GM10266 (cell line): ENCODE measurements around the gene SALL4.
"Not testable (repeated sequence)": the region's sequence is repeated elsewhere in the genome, so short reads cannot be mapped to it uniquely, and the experiment has no call there.

Source experiments
- DNase-seq: peaks from one replicate; pipeline ENCODE4 v3.0.0; 2012; ENCODE audit errors: extremely low spot score
- TF ChIP-seq, protein P1 (sequence below): IDR thresholded peaks from 2 replicates; pipeline ENCODE4 v1.5.1; 2012; ENCODE audit warnings: mild to moderate bottlenecking, low read depth; ENCODE audit not compliant: control insufficient read depth, insufficient read depth; ENCODE audit errors: missing control alignments

Gene SALL4

GRCh38 chr20:51772236-51772635 lies 30.1 kb downstream of the SALL4 start:
- TF ChIP-seq, protein P1, sequence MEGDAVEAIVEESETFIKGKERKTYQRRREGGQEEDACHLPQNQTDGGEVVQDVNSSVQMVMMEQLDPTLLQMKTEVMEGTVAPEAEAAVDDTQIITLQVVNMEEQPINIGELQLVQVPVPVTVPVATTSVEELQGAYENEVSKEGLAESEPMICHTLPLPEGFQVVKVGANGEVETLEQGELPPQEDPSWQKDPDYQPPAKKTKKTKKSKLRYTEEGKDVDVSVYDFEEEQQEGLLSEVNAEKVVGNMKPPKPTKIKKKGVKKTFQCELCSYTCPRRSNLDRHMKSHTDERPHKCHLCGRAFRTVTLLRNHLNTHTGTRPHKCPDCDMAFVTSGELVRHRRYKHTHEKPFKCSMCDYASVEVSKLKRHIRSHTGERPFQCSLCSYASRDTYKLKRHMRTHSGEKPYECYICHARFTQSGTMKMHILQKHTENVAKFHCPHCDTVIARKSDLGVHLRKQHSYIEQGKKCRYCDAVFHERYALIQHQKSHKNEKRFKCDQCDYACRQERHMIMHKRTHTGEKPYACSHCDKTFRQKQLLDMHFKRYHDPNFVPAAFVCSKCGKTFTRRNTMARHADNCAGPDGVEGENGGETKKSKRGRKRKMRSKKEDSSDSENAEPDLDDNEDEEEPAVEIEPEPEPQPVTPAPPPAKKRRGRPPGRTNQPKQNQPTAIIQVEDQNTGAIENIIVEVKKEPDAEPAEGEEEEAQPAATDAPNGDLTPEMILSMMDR: no peak
- DNase-seq: no peak

- TF ChIP-seq, protein P1: no peak
- DNase-seq: no peak
Observed at GRCh38 chr20:51769976-51770615, 32.2 kb downstream of the SALL4 start.

GRCh38 chr20:51768759-51769517 lies 33.4 kb downstream of the SALL4 start:
- TF ChIP-seq, protein P1: no peak
- DNase-seq: no peak

GRCh38 chr20:51767867-51768758 lies 34.2 kb downstream of the SALL4 start, which contains the start of gene ATP9A:
TSS of gene ATP9A (minus strand) at chr20:51768390. CDS start at chr20:51768369, 21 bp downstream.
- no peak for DNase-seq

GRCh38 chr20:51766994-51767866 lies 35.1 kb downstream of the SALL4 start:
- TF ChIP-seq, protein P1: no peak
- peak; percentile 44 for DNase-seq

More at GRCh38 chr20:51767867-51768758, 34.2 kb downstream of the SALL4 start, which contains the start of gene ATP9A:
- TF ChIP-seq, protein P1: no peak

DNA sequence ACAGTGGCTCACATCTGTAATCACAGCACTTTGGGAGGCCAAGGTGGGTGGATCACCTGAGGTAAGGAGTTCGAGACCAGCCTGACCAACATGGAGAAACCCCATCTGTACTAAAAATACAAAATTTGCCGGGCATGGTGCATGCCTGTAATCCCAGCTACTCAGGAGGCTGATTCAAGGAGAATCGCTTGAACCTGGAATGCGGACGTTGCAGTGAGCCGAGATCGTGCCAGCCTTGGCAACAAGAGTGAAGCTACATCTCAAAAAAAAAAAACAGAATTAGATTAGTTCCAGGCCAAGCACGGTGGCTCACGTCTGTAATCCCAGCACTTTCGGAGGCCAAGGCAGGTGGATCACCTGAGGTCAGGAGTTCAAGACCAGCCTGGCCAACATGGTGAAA lies 36.9 kb downstream of the SALL4 start:
- not testable (repeated sequence) for DNase-seq
